ENCODE data around the gene SHOC2.

Gene SHOC2

GRCh38 chr10:110992006-110992800 is 72.8 kb downstream of the SHOC2 start:
- no peak overlapping the region for H3K4me3 ChIP-seq
- no peak for DNase-seq (ENCODE audit: low spot score in 2 of 2)
- H3K36me3 ChIP-seq (replicated peaks) = no peaks in the 10 kb centered on the region
- H3K4me1 ChIP-seq = no peaks in the 10 kb centered on the region
- in situ Hi-C loops (cut with MboI; ENCODE audit: low sequenced_read_pairs) = no loop called here
- no peaks in the 10 kb centered on the region for H3K9me3 ChIP-seq
- no peaks in the 10 kb centered on the region for H3K27me3 ChIP-seq (ENCODE audit: low read depth)

GRCh38 chr10:110993024-110993693 is 73.8 kb downstream of the SHOC2 start:
- no peaks in the 10 kb centered on the region for H3K9me3 ChIP-seq
- in situ Hi-C loops (cut with MboI; ENCODE audit: low sequenced_read_pairs) = no loop called here
- H3K27me3 ChIP-seq (ENCODE audit: low read depth) = no peaks in the 10 kb centered on the region
- H3K4me3 ChIP-seq = no peak overlapping the region
- DNase-seq (ENCODE audit: low spot score in 2 of 2) = no peak
- H3K4me1 ChIP-seq = no peaks in the 10 kb centered on the region
- no peaks in the 10 kb centered on the region for H3K36me3 ChIP-seq (replicated peaks)

- Histone ChIP-seq H3K4me1 (no peaks in the 10 kb centered on the region), H3K36me3 (replicated peaks) (no peaks in the 10 kb centered on the region), H3K4me3 (no peak overlapping the region), H3K9me3 (no peaks in the 10 kb centered on the region), H3K27me3 (ENCODE audit: low read depth) (no peaks in the 10 kb centered on the region)
- in situ Hi-C loops (cut with MboI; ENCODE audit: low sequenced_read_pairs) = no loop called here
- DNase-seq (ENCODE audit: low spot score in 2 of 2) = no peak
Measured at GRCh38 chr10:110994406-110995086, 75.1 kb downstream of the SHOC2 start.

- in situ Hi-C loops (cut with MboI; ENCODE audit: low sequenced_read_pairs) = no loop called here
- Histone ChIP-seq H3K9me3 (no peaks in the 10 kb centered on the region), H3K4me3 (no peak overlapping the region), H3K4me1 (no peaks in the 10 kb centered on the region), H3K36me3 (replicated peaks) (no peaks in the 10 kb centered on the region), H3K27me3 (ENCODE audit: low read depth) (no peaks in the 10 kb centered on the region)
- DNase-seq (ENCODE audit: low spot score in 2 of 2) = no peak
Measured at GRCh38 chr10:110995301-110995700, 75.9 kb downstream of the SHOC2 start.

- no peak overlapping the region for H3K4me3 ChIP-seq
- no peaks in the 10 kb centered on the region for H3K36me3 ChIP-seq (replicated peaks)
- H3K27me3 ChIP-seq (ENCODE audit: low read depth) = no peaks in the 10 kb centered on the region
- no peaks in the 10 kb centered on the region for H3K4me1 ChIP-seq
- no peak for DNase-seq (ENCODE audit: low spot score in 2 of 2)
- in situ Hi-C loops (cut with MboI; ENCODE audit: low sequenced_read_pairs) = no loop called here
- H3K9me3 ChIP-seq = no peaks in the 10 kb centered on the region
Measured at GRCh38 chr10:110996256-110996655, 76.9 kb downstream of the SHOC2 start.

GRCh38 chr10:111004016-111004415 is 84.6 kb downstream of the SHOC2 start:
- no peak for DNase-seq (ENCODE audit: low spot score in 2 of 2)
- no peaks in the 10 kb centered on the region for H3K36me3 ChIP-seq (replicated peaks)
- no peak overlapping the region for H3K4me3 ChIP-seq
- no peaks in the 10 kb centered on the region for H3K9me3 ChIP-seq
- H3K27me3 ChIP-seq (ENCODE audit: low read depth) = no peaks in the 10 kb centered on the region
- H3K4me1 ChIP-seq = no peaks in the 10 kb centered on the region
- in situ Hi-C loops (cut with MboI; ENCODE audit: low sequenced_read_pairs) = no loop called here

GRCh38 chr10:111007486-111007885 is 88.1 kb downstream of the SHOC2 start:
- H3K9me3 ChIP-seq = no peaks in the 10 kb centered on the region
- H3K36me3 ChIP-seq (replicated peaks) = peaks cover 3% of the 10 kb centered on the region; the same call in 1 of the 2 replicates
- in situ Hi-C loops (cut with MboI; ENCODE audit: low sequenced_read_pairs) = no loop called here
- no peaks in the 10 kb centered on the region for H3K27me3 ChIP-seq (ENCODE audit: low read depth)
- H3K4me1 ChIP-seq = no peaks in the 10 kb centered on the region
- H3K4me3 ChIP-seq = no peak overlapping the region
- DNase-seq (ENCODE audit: low spot score in 2 of 2) = no peak

GRCh38 chr10:111015181-111015580 is 95.8 kb downstream of the SHOC2 start:
- in situ Hi-C loops (cut with MboI; ENCODE audit: low sequenced_read_pairs) = no loop called here
- H3K36me3 ChIP-seq (replicated peaks) = no peaks in the 10 kb centered on the region

GRCh38 chr10:111017098-111017497 is 97.7 kb downstream of the SHOC2 start:
- no peak overlapping the region for H3K4me3 ChIP-seq
- H3K4me1 ChIP-seq = no peaks in the 10 kb centered on the region
- no peak for DNase-seq (ENCODE audit: low spot score in 2 of 2)
- H3K36me3 ChIP-seq (replicated peaks) = no peaks in the 10 kb centered on the region
- H3K27me3 ChIP-seq (ENCODE audit: low read depth) = no peaks in the 10 kb centered on the region
- in situ Hi-C loops (cut with MboI; ENCODE audit: low sequenced_read_pairs) = no loop called here
- H3K9me3 ChIP-seq = no peaks in the 10 kb centered on the region

More at GRCh38 chr10:111015181-111015580, 95.8 kb downstream of the SHOC2 start:
- no peaks in the 10 kb centered on the region for H3K4me1 ChIP-seq
- no peak for DNase-seq (ENCODE audit: low spot score in 2 of 2)
- no peaks in the 10 kb centered on the region for H3K27me3 ChIP-seq (ENCODE audit: low read depth)
- no peaks in the 10 kb centered on the region for H3K9me3 ChIP-seq
- no peak overlapping the region for H3K4me3 ChIP-seq

- Histone ChIP-seq H3K27me3 (ENCODE audit: low read depth) (no peaks in the 10 kb centered on the region), H3K36me3 (replicated peaks) (no peaks in the 10 kb centered on the region), H3K9me3 (no peaks in the 10 kb centered on the region), H3K4me3 (no peak overlapping the region), H3K4me1 (no peaks in the 10 kb centered on the region)
- no peak for DNase-seq (ENCODE audit: low spot score in 2 of 2)
- in situ Hi-C loops (cut with MboI; ENCODE audit: low sequenced_read_pairs) = no loop called here
Measured at GRCh38 chr10:111018021-111018420, 98.6 kb downstream of the SHOC2 start.

- Histone ChIP-seq H3K27me3 (ENCODE audit: low read depth) (no peaks in the 10 kb centered on the region), H3K36me3 (replicated peaks) (no peaks in the 10 kb centered on the region)
- in situ Hi-C loops (cut with MboI; ENCODE audit: low sequenced_read_pairs) = no loop called here
Measured at GRCh38 chr10:111023060-111023459, 103.7 kb downstream of the SHOC2 start.

GRCh38 chr10:111030042-111030750 is 110.8 kb downstream of the SHOC2 start:
- H3K9me3 ChIP-seq = no peaks in the 10 kb centered on the region; the same call in 1 of the 2 replicates
- H3K27me3 ChIP-seq (ENCODE audit: low read depth) = no peaks in the 10 kb centered on the region
- no peaks in the 10 kb centered on the region for H3K4me1 ChIP-seq
- no peaks in the 10 kb centered on the region; the same call in 1 of the 2 replicates for H3K36me3 ChIP-seq (replicated peaks)
- no peak for DNase-seq (ENCODE audit: low spot score in 2 of 2)
- H3K4me3 ChIP-seq = no peak overlapping the region
- in situ Hi-C loops (cut with MboI; ENCODE audit: low sequenced_read_pairs) = no loop called here

More at GRCh38 chr10:111023060-111023459, 103.7 kb downstream of the SHOC2 start:
- Histone ChIP-seq H3K9me3 (no peaks in the 10 kb centered on the region), H3K4me3 (no peak overlapping the region), H3K4me1 (no peaks in the 10 kb centered on the region)
- no peak for DNase-seq (ENCODE audit: low spot score in 2 of 2)

GRCh38 chr10:111034598-111035310 is 115.3 kb downstream of the SHOC2 start:
- in situ Hi-C loops (cut with MboI; ENCODE audit: low sequenced_read_pairs) = no loop called here
- no peak overlapping the region for H3K4me3 ChIP-seq
- H3K9me3 ChIP-seq = no peaks in the 10 kb centered on the region; the same call in 1 of the 2 replicates
- DNase-seq (ENCODE audit: low spot score in 2 of 2) = no peak
- H3K4me1 ChIP-seq = no peaks in the 10 kb centered on the region
- H3K36me3 ChIP-seq (replicated peaks) = no peaks in the 10 kb centered on the region; the same call in 1 of the 2 replicates
- no peaks in the 10 kb centered on the region for H3K27me3 ChIP-seq (ENCODE audit: low read depth)
